Activated CD4-positive, alpha-beta T cell treated with anti-CD3 and anti-CD28 coated beads, Interleukin-2, amount 10 ng/mL, durations not matched to agents 24 days and 14 days (primary cell): ENCODE data around the gene IFI27L1. TPM values are rescaled to one million over a fixed set of nuclear protein-coding genes. Genes with fewer than 3 reads are reported as not detected.

Source experiments
- DNase-seq: peaks from one replicate; pipeline ENCODE4 v3.0.0; 2022
- H3K27ac Mint-ChIP-seq: one replicate; pipeline ENCODE4 v1.8.0; 2022; ENCODE audit warnings: mild to moderate bottlenecking, mixed read lengths
- H3K27me3 Mint-ChIP-seq: one replicate; pipeline ENCODE4 v1.8.0; 2022; ENCODE audit warnings: mixed read lengths
- H3K36me3 Mint-ChIP-seq: one replicate; pipeline ENCODE4 v1.8.0; 2022; ENCODE audit warnings: low read depth, mild to moderate bottlenecking, mixed read lengths
- H3K4me1 Mint-ChIP-seq: one replicate; pipeline ENCODE4 v1.8.0; 2021; ENCODE audit warnings: mixed read lengths
- H3K4me3 Mint-ChIP-seq: one replicate; pipeline ENCODE4 v1.8.0; 2022; ENCODE audit warnings: mild to moderate bottlenecking, moderate library complexity, mixed read lengths
- H3K9me3 Mint-ChIP-seq: one replicate; pipeline ENCODE4 v1.8.0; 2021; ENCODE audit warnings: mixed read lengths
- intact Hi-C: fragments of 100-400 bp; cut with micrococcal nuclease; formaldehyde crosslinking; loops from one replicate; pipeline ENCODE4 v1.15.1; 2023
- total RNA-seq: library from RNA; stranded (reverse); gene quantifications from 2 replicates; pipeline ENCODE4 v1.2.3, GENCODE V29; 2022

The IFI27L1 gene
- total RNA-seq, 1 donor from 2014 or later: 28.0 TPM

- no peaks in the 10 kb centered on the region for H3K4me1 Mint-ChIP-seq
- peaks cover 21% of the 10 kb centered on the region for H3K36me3 Mint-ChIP-seq
Measured at GRCh38 chr14:94043756-94044475, 37.2 kb upstream of the IFI27L1 start.

GRCh38 chr14:94044476-94045091, 36.5 kb upstream of the IFI27L1 start:
- Mint-ChIP-seq H3K4me1 (no peaks in the 10 kb centered on the region), H3K9me3 (no peaks in the 10 kb centered on the region), H3K27me3 (no peaks in the 10 kb centered on the region), H3K36me3 (peaks cover 24% of the 10 kb centered on the region), H3K4me3 (no peak overlapping the region), H3K27ac (no peak overlapping the region)
- no peak for DNase-seq
- intact Hi-C loops: no loop called here

More at GRCh38 chr14:94043756-94044475, 37.2 kb upstream of the IFI27L1 start:
- no peak for DNase-seq
- Mint-ChIP-seq H3K4me3 (no peak overlapping the region), H3K27me3 (no peaks in the 10 kb centered on the region), H3K9me3 (no peaks in the 10 kb centered on the region), H3K27ac (no peak overlapping the region)
- intact Hi-C loops: no loop called here

- DNase-seq: no peak
- Mint-ChIP-seq H3K4me3 (no peak overlapping the region), H3K27me3 (no peaks in the 10 kb centered on the region), H3K36me3 (peaks cover 27% of the 10 kb centered on the region), H3K9me3 (no peaks in the 10 kb centered on the region), H3K27ac (no peak overlapping the region), H3K4me1 (no peaks in the 10 kb centered on the region)
- intact Hi-C loops: no loop called here
Measured at GRCh38 chr14:94045101-94045500, 36.0 kb upstream of the IFI27L1 start.

- DNase-seq: no peak
- Mint-ChIP-seq H3K9me3 (no peaks in the 10 kb centered on the region), H3K27ac (no peak overlapping the region), H3K4me3 (no peak overlapping the region), H3K27me3 (no peaks in the 10 kb centered on the region), H3K4me1 (no peaks in the 10 kb centered on the region), H3K36me3 (peaks cover 34% of the 10 kb centered on the region)
- intact Hi-C loops: no loop called here
Measured at GRCh38 chr14:94045563-94046345, 35.4 kb upstream of the IFI27L1 start.

GRCh38 chr14:94046696-94047250, 34.3 kb upstream of the IFI27L1 start:
- Mint-ChIP-seq H3K9me3 (no peaks in the 10 kb centered on the region), H3K36me3 (peaks cover 44% of the 10 kb centered on the region), H3K27me3 (no peaks in the 10 kb centered on the region), H3K4me3 (no peak overlapping the region), H3K27ac (no peak overlapping the region), H3K4me1 (peaks cover 2% of the 10 kb centered on the region)
- DNase-seq: no peak
- intact Hi-C loops: no loop called here

GRCh38 chr14:94047581-94047980, 33.5 kb upstream of the IFI27L1 start:
- intact Hi-C loops: no loop called here
- no peaks in the 10 kb centered on the region for H3K27me3 Mint-ChIP-seq
- peaks cover 51% of the 10 kb centered on the region for H3K36me3 Mint-ChIP-seq
- no peaks in the 10 kb centered on the region for H3K9me3 Mint-ChIP-seq
- no peak for DNase-seq
- H3K4me1 Mint-ChIP-seq: peaks cover 8% of the 10 kb centered on the region
- H3K27ac Mint-ChIP-seq: no peak overlapping the region
- H3K4me3 Mint-ChIP-seq: no peak overlapping the region

GRCh38 chr14:94048691-94049624, 32.2 kb upstream of the IFI27L1 start:
- Mint-ChIP-seq H3K9me3 (no peaks in the 10 kb centered on the region), H3K4me3 (no peak overlapping the region), H3K36me3 (peaks cover 58% of the 10 kb centered on the region), H3K27me3 (no peaks in the 10 kb centered on the region), H3K4me1 (peaks cover 12% of the 10 kb centered on the region), H3K27ac (no peak overlapping the region)
- no peak for DNase-seq
- intact Hi-C loops: no loop called here

- Mint-ChIP-seq H3K4me1 (peaks cover 18% of the 10 kb centered on the region), H3K9me3 (no peaks in the 10 kb centered on the region), H3K4me3 (no peak overlapping the region), H3K36me3 (peaks cover 65% of the 10 kb centered on the region), H3K27me3 (no peaks in the 10 kb centered on the region), H3K27ac (peak overlapping the region; percentile 58)
- no peak for DNase-seq
- intact Hi-C loops: no loop called here
Measured at GRCh38 chr14:94049625-94050023, 31.5 kb upstream of the IFI27L1 start.

- intact Hi-C loops: no loop called here
- no peak overlapping the region for H3K27ac Mint-ChIP-seq
- H3K9me3 Mint-ChIP-seq: no peaks in the 10 kb centered on the region
- H3K36me3 Mint-ChIP-seq: peaks cover 68% of the 10 kb centered on the region
- no peak for DNase-seq
- no peak overlapping the region for H3K4me3 Mint-ChIP-seq
- no peaks in the 10 kb centered on the region for H3K27me3 Mint-ChIP-seq
- peaks cover 24% of the 10 kb centered on the region for H3K4me1 Mint-ChIP-seq
Measured at GRCh38 chr14:94050231-94050880, 30.8 kb upstream of the IFI27L1 start.

GRCh38 chr14:94051115-94051514, 30.0 kb upstream of the IFI27L1 start:
- Mint-ChIP-seq H3K4me1 (peaks cover 30% of the 10 kb centered on the region), H3K36me3 (peaks cover 73% of the 10 kb centered on the region), H3K9me3 (no peaks in the 10 kb centered on the region), H3K4me3 (no peak overlapping the region), H3K27ac (no peak overlapping the region), H3K27me3 (no peaks in the 10 kb centered on the region)
- intact Hi-C loops: no loop called here
- DNase-seq: no peak

GRCh38 chr14:94051779-94052178, 29.3 kb upstream of the IFI27L1 start:
- H3K9me3 Mint-ChIP-seq: no peaks in the 10 kb centered on the region
- H3K36me3 Mint-ChIP-seq: peaks cover 79% of the 10 kb centered on the region
- H3K4me1 Mint-ChIP-seq: peaks cover 34% of the 10 kb centered on the region
- DNase-seq: no peak
- no peaks in the 10 kb centered on the region for H3K27me3 Mint-ChIP-seq
- peak overlapping the region; percentile 23 for H3K27ac Mint-ChIP-seq
- no peak overlapping the region for H3K4me3 Mint-ChIP-seq
- intact Hi-C loops: loop anchor here (2.0 kb wide), 1 partner anchor 15 kb away; no protein-coding TSS in a partner anchor

GRCh38 chr14:94052199-94052598, 28.9 kb upstream of the IFI27L1 start:
- Mint-ChIP-seq H3K36me3 (peaks cover 80% of the 10 kb centered on the region), H3K27ac (peak overlapping the region; percentile 23), H3K4me3 (no peak overlapping the region), H3K9me3 (no peaks in the 10 kb centered on the region), H3K4me1 (peaks cover 38% of the 10 kb centered on the region), H3K27me3 (no peaks in the 10 kb centered on the region)
- no peak for DNase-seq
- intact Hi-C loops: loop anchor here (2.0 kb wide), 1 partner anchor 15 kb away; no protein-coding TSS in a partner anchor
